Erythroblast (primary cell): ENCODE data around the gene ANTKMT.

Experiments
- GATA1 ChIP-seq: IDR thresholded peaks from 2 replicates; pipeline ENCODE4 v1.6.1; 2011; ENCODE audit warnings: low read depth, mild to moderate bottlenecking, control low read depth, low read length, moderate library complexity
- POLR2A ChIP-seq: IDR thresholded peaks from 2 replicates; pipeline ENCODE4 v1.6.1; 2011; ENCODE audit warnings: mild to moderate bottlenecking, low read length

- TF ChIP-seq POLR2A (no peak), GATA1 (no peak)
These were observed 27.2 kb downstream of the ANTKMT start for GRCh38 chr16:747978-748746.
